K562 (cell line): ENCODE measurements around the gene C1R. TPM values are rescaled to one million over a fixed set of nuclear protein-coding genes. Genes with fewer than 3 reads are reported as not detected.

ENCODE experiments used
- ARHGAP35 ChIP-seq: fragments of 450-650 bp; IDR thresholded peaks from 2 replicates; pipeline ENCODE4 v1.6.1; 2018; ENCODE audit not compliant: partially characterized antibody
- ARID1B ChIP-seq: fragments of 450-650 bp; IDR thresholded peaks from 2 replicates; pipeline ENCODE4 v1.6.1; 2016; ENCODE audit warnings: antibody characterized with exemption, mild to moderate bottlenecking, inconsistent platforms
- BDP1 ChIP-seq: IDR thresholded peaks from 3 replicates; pipeline ENCODE4 v1.6.1; 2011; ENCODE audit not compliant: insufficient read length, insufficient read depth
- BMI1 ChIP-seq: fragments of 150-350 bp; IDR thresholded peaks from 2 replicates; pipeline ENCODE4 v1.6.1; 2014; ENCODE audit warnings: low read length
- CHCHD3 ChIP-seq: fragments of 250-450 bp; sonication (Bioruptor Pico); IDR thresholded peaks from 2 replicates; pipeline ENCODE4 v2.1.2; 2022; ENCODE audit warnings: mild to moderate bottlenecking
- EP300 ChIP-seq: IDR thresholded peaks from 2 replicates; pipeline ENCODE4 v1.6.1; 2012; ENCODE audit warnings: low read length, improper control_type of control experiment
- ERF ChIP-seq: fragments of 450-650 bp; formaldehyde crosslinking; IDR thresholded peaks from 2 replicates; pipeline ENCODE4 v1.4.0; 2020; ENCODE audit warnings: mild to moderate bottlenecking, mixed read lengths
- ETV1 ChIP-seq: fragments of 450-650 bp; conservative IDR thresholded peaks from 2 replicates; pipeline ENCODE4 v1.6.1; 2016; ENCODE audit warnings: missing genetic modification characterization, control low read depth, low read depth, missing compliant biosample characterization
- KLF16 ChIP-seq: IDR thresholded peaks from 2 replicates; pipeline ENCODE4 v1.6.1; 2016; ENCODE audit warnings: antibody characterized with exemption
- MCM7 ChIP-seq, 2 experiments: fragments of 450-650 bp; IDR thresholded peaks; 2 replicates each; pipeline ENCODE4 v1.6.1; 2016 to 2018
- MNT ChIP-seq, 2 experiments: fragments of 450-650 bp; conservative IDR thresholded peaks; 2 replicates each; pipeline ENCODE4 v1.6.1; 2017; ENCODE audit warnings: mild to moderate bottlenecking in 2 of 2, moderate library complexity in 2 of 2
- NCOA6 ChIP-seq: fragments of 450-650 bp; IDR thresholded peaks from 2 replicates; pipeline ENCODE4 v1.6.1; 2017; ENCODE audit warnings: mild to moderate bottlenecking
- NRF1 ChIP-seq, 2 experiments: fragments of 450-650 bp; IDR thresholded peaks in 1 of 2; conservative IDR thresholded peaks in 1 of 2; 2 replicates each; pipeline ENCODE4 v1.6.1; 2014; ENCODE audit warnings: mild to moderate bottlenecking in 2 of 2
- PTTG1 ChIP-seq: fragments of 450-650 bp; IDR thresholded peaks from 2 replicates; pipeline ENCODE4 v1.6.1; 2016; ENCODE audit warnings: low read depth, mild to moderate bottlenecking, missing genetic modification characterization, missing compliant biosample characterization
- RCOR1 ChIP-seq, 2 experiments: IDR thresholded peaks; 2 replicates each; pipeline ENCODE4 v1.6.1; 2012; ENCODE audit warnings: low read depth in 2 of 2, low read length in 2 of 2, borderline replicate concordance in 1 of 2, improper control_type of control experiment in 1 of 2
- RNF219 ChIP-seq: fragments of 250-450 bp; sonication (Bioruptor Pico); IDR thresholded peaks from 2 replicates; pipeline ENCODE4 v1.5.0; 2022; ENCODE audit warnings: mild to moderate bottlenecking
- SFPQ ChIP-seq: fragments of 200-400 bp; formaldehyde crosslinking; IDR thresholded peaks from 2 replicates; pipeline ENCODE4 v1.6.1; 2017; ENCODE audit warnings: mild to moderate bottlenecking, low read depth, low read length, moderate library complexity
- SMARCA4 ChIP-seq: fragments of 450-650 bp; IDR thresholded peaks from 2 replicates; pipeline ENCODE4 v1.6.1; 2016
- SREBF2 ChIP-seq: sonication (generic); formaldehyde crosslinking; IDR thresholded peaks from 2 replicates; pipeline ENCODE4 v1.4.0; 2020; ENCODE audit warnings: mild to moderate bottlenecking, missing genetic modification reagents
- STAT5A ChIP-seq: IDR thresholded peaks from 2 replicates; pipeline ENCODE4 v1.6.1; 2012; ENCODE audit warnings: low read length, inconsistent platforms, borderline replicate concordance
- ZFP30 ChIP-seq: fragments of 250-450 bp; sonication (Bioruptor Pico); IDR thresholded peaks from 2 replicates; pipeline ENCODE4 v1.8.0; 2022; ENCODE audit warnings: moderate library complexity, mild to moderate bottlenecking, inconsistent platforms, borderline replicate concordance
- ZNF23 ChIP-seq: fragments of 250-450 bp; sonication (Bioruptor Pico); IDR thresholded peaks from 2 replicates; pipeline ENCODE4 v1.4.0; 2020; ENCODE audit warnings: mild to moderate bottlenecking
- ZNF277 ChIP-seq: fragments of 250-450 bp; sonication (Bioruptor Pico); IDR thresholded peaks from 2 replicates; pipeline ENCODE4 v1.8.0; 2022; ENCODE audit warnings: inconsistent platforms, mild to moderate bottlenecking, moderate library complexity, borderline replicate concordance
- polyA plus RNA-seq, 8 experiments: library from polyadenylated mRNA; depleted of rRNA in 4 of 8; stranded (reverse) in 5 of 8; unstranded in 3 of 8; fragments of >200 nt; fragmentation: Nextera tagmentation in 2 of 8; fragmentation: Illumina TruSeq in 1 of 8; extraction: Ambion mirVana in 2 of 8; extraction: Trizol in 1 of 8; gene quantifications; 2 replicates each; pipeline versions ENCODE4 v1.2.1 to v1.2.3, GENCODE V29; 2011 to 2014; ENCODE audit warnings: inconsistent platforms in 1 of 8, missing spikeins in 1 of 8
- total RNA-seq, 7 experiments: library from RNA; depleted of rRNA in 6 of 7; stranded (reverse); fragments of >200 nt in 6 of 7; fragmentation: Illumina TruSeq in 2 of 7; extraction: Trizol in 2 of 7; gene quantifications; 2 replicates each; pipeline versions ENCODE4 v1.2.1 to v1.2.3, GENCODE V29; 2011 to 2021; ENCODE audit warnings: low replicate concordance in 1 of 7

The C1R gene
- total and polyA plus RNA-seq, 9 of the 15 experiments (the other 6 are each of a cell fraction or from before 2014, with no cell fraction given): 0.07 to 1.0 (median 0.33) TPM; not detected in 1

- TF ChIP-seq MCM7 (IDR thresholded peaks at IDR 0.05) (no peak), RCOR1 (IDR thresholded peaks at IDR 0.05; ENCODE audit: borderline replicate concordance in 1 of 2, low read depth in 2 of 2, low read length in 2 of 2) (peak in 1 of 2 experiments; percentile 81; a peak in 2 of 4 replicates), STAT5A (peak; percentile 93), BMI1 (no peak), SREBF2 (CRISPR knock-in tag) (no peak), SFPQ (no peak), ETV1 (peak; percentile 18; the same call in 1 of the 2 replicates), ZNF23 (no peak), ZNF277 (CRISPR knock-in tag) (no peak), BDP1 (no peak), ERF (CRISPR knock-in tag) (0 out of 2 replicates have a peak, but pooled peaks have one; percentile 24), PTTG1 (tag) (no peak), SMARCA4 (peak; percentile 34; the same call in 1 of the 2 replicates), KLF16 (peak; percentile 26; the same call in 1 of the 2 replicates), ARID1B (peak; percentile 59), ZFP30 (CRISPR knock-in tag) (no peak), CHCHD3 (CRISPR knock-in tag) (no peak), ARHGAP35 (no peak), MNT (conservative IDR thresholded peaks at IDR 0.05) (0 out of 4 replicates have a peak, but pooled peaks of 1 of the 2 experiments have one; percentile 39), RNF219 (CRISPR knock-in tag) (no peak), NCOA6 (no peak), NRF1 (conservative IDR thresholded peaks at IDR 0.05 in 1 of 2, IDR thresholded peaks at IDR 0.05 in 1 of 2) (no peak), EP300 (peak; percentile 62)
These were observed 16.7 kb upstream of the C1R start, which contains the start of gene C1RL (continued) for GRCh38 chr12:7108796-7109571.
